HG03108 (cell line): ENCODE results near the gene C1orf115.
"Not testable (repeated sequence)": the region's sequence is repeated elsewhere in the genome, so short reads cannot be mapped to it uniquely, and the experiment has no call there.

Source experiments
- ATAC-seq: cut with Tn5 transposase; IDR thresholded peaks from one replicate; pipeline ENCODE4 v1.9.1; 2021; ENCODE audit warnings: moderate library complexity; ENCODE audit not compliant: unreplicated experiment

C1orf115 gene

GRCh38 chr1:220690140-220691052, at the start of gene C1orf115:
Gene C1orf115, plus strand, starts transcription at chr1:220690363. Its CDS starts 40 bp downstream, at chr1:220690403.
- ATAC-seq, result peak; percentile 96

- ATAC-seq, result no peak
These were observed 47.9 kb upstream of the C1orf115 start for GRCh38 chr1:220642285-220642684.

- ATAC-seq, result no peak
These were observed 37.2 kb upstream of the C1orf115 start for GRCh38 chr1:220652995-220653394.

GRCh38 chr1:220655509-220655908, 34.7 kb upstream of the C1orf115 start:
- ATAC-seq, result no peak

- ATAC-seq, result no peak
These were observed 34.0 kb upstream of the C1orf115 start for GRCh38 chr1:220655961-220656740.

GRCh38 chr1:220666349-220666748, 23.8 kb upstream of the C1orf115 start:
- no peak for ATAC-seq

GRCh38 chr1:220669005-220669404, 21.2 kb upstream of the C1orf115 start:
- no peak for ATAC-seq

GRCh38 chr1:220670365-220670764, 19.8 kb upstream of the C1orf115 start:
- no peak for ATAC-seq

GRCh38 chr1:220673921-220674320, 16.2 kb upstream of the C1orf115 start:
- no peak for ATAC-seq

- ATAC-seq, result no peak
These were observed 12.9 kb upstream of the C1orf115 start for GRCh38 chr1:220677251-220677650.

- ATAC-seq, result peak; percentile 89
These were observed 10.0 kb upstream of the C1orf115 start for GRCh38 chr1:220680085-220680687.

- no peak for ATAC-seq
These were observed 8.8 kb upstream of the C1orf115 start for GRCh38 chr1:220681220-220681880.

- no peak for ATAC-seq
These were observed 7.1 kb upstream of the C1orf115 start for GRCh38 chr1:220682901-220683576.

GRCh38 chr1:220683716-220684115, 6.4 kb upstream of the C1orf115 start:
- not testable (repeated sequence) for ATAC-seq

GRCh38 chr1:220684890-220685289, 5.3 kb upstream of the C1orf115 start:
- ATAC-seq, result no peak

- ATAC-seq, result no peak
These were observed 4.3 kb upstream of the C1orf115 start for GRCh38 chr1:220685879-220686278.

- ATAC-seq, result no peak
These were observed 2.4 kb upstream of the C1orf115 start for GRCh38 chr1:220687809-220688208.

GRCh38 chr1:220689666-220690065, 497 bp upstream of the C1orf115 start:
- no peak for ATAC-seq

GRCh38 chr1:220691053-220691684, 1.0 kb downstream of the C1orf115 start:
- ATAC-seq, result no peak
